ENCODE results near the gene KIAA0513.
A peak's percentile ranks its signal among the peaks of the same experiment; 100 is the strongest.
"Not testable (repeated sequence)": the region's sequence is repeated elsewhere in the genome, so short reads cannot be mapped to it uniquely, and the experiment has no call there.

Gene KIAA0513

DNA sequence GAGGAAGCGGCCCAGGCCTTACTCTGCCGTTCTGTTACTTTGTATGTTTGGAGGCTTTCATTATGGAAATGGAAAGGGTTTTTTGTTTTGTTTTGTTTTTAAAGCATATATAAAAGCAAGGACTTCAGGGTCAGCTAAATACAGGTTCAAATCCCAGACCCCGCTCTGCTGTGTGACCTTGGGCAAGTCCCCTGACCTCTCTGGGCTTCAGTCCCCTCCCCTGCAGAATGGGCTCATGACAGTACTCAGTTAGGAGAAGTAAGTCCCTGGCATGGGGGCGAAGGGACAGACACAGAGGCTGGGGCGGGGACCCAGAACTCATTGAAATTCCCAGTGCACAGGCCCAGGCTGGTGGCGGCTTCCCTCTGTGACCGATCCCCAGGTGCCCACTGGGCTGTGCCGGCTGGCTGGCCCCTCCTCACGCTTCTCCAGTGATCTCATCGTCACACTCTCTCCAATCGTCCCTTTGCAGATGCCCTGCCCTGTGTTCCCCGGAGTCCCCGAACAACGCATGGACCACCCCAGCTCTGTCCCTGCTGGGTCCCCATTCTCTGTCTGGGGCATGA, 85.7 kb downstream of the KIAA0513 start:
- no peak for FAIRE-seq

DNA sequence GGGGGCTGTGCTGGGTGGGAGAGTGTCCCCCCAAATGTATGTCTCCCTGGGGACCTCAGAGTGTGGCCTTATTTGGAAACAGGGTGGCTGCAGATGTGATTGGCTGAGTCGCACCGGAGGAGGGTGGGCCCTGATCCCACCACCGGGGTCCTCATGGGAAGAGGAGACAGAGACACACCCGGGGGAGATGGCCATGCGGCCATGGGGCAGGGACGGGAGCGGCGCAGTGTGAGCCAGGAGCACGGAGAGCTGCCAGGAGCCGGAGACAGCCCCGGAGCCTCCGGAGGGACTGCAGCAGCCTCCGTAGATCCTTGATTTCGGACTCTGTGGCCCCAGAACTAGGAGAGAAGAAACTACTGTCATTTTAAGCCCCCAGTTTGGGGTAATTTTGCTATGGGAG, 86.3 kb downstream of the KIAA0513 start:
- TF ChIP-seq POU2F2 (IDR thresholded peaks at IDR 0.05; ENCODE audit: low read depth, low read length), result no peak
- TF ChIP-seq POLR2A (IDR thresholded peaks at IDR 0.05; ENCODE audit: low read depth, low read length), result no peak
- TF ChIP-seq SPI1 (IDR thresholded peaks at IDR 0.05; ENCODE audit: low read depth, low read length), result no peak
- no peak for TF ChIP-seq POLR2AphosphoS5 (IDR thresholded peaks at IDR 0.05; ENCODE audit: low read depth, low read length)
- no peak for TF ChIP-seq TAF1 (IDR thresholded peaks at IDR 0.05; ENCODE audit: low read depth, low read length)
- no peak for TF ChIP-seq PAX5 (IDR thresholded peaks at IDR 0.05; ENCODE audit: insufficient read depth, low read length, severe bottlenecking)
- FAIRE-seq, result no peak
- DNase-seq (ENCODE audit: insufficient read length, low spot score), result no peak

More for the DNA sequence above, 85.7 kb downstream of the KIAA0513 start:
- DNase-seq (ENCODE audit: insufficient read length, low spot score), result no peak
- TF ChIP-seq POLR2A (IDR thresholded peaks at IDR 0.05; ENCODE audit: low read depth, low read length) (no peak), PAX5 (IDR thresholded peaks at IDR 0.05; ENCODE audit: insufficient read depth, low read length, severe bottlenecking) (no peak), TAF1 (IDR thresholded peaks at IDR 0.05; ENCODE audit: low read depth, low read length) (no peak), POLR2AphosphoS5 (IDR thresholded peaks at IDR 0.05; ENCODE audit: low read depth, low read length) (no peak), SPI1 (IDR thresholded peaks at IDR 0.05; ENCODE audit: low read depth, low read length) (no peak), POU2F2 (IDR thresholded peaks at IDR 0.05; ENCODE audit: low read depth, low read length) (no peak)

DNA sequence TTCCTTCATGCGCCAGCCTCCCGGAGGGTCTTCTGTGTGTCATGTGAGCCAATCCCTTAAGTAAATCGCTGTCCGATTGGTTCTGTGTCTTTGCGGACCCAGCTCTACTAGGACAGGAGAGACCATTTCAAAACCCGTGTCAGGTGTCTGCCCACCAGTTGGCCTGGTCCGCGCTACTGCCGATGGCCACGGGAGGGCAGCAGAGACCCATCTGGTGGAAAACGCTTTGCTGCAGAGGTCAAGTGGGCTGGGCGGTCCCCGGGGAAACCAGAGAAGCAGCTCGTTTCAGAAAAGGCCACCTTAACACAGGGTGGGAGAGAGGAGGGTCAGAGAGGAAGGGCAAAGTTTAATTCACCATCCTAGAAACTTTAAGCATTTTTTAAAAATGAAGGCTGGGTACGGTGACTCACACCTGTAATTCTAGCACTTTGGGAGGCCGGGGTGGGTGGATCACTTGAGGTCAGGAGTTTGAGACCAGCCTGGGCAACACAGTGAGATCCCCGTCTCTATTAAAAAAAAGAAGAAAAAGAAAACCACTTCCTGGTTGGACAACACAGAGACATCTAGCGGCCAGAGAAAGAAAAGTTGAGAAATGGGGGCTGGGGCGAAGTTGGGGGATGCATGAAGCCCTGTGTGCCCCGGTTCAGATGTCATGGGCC, 87.4 kb downstream of the KIAA0513 start:
- DNase-seq (ENCODE audit: insufficient read length, low spot score) (peak; percentile 93), FAIRE-seq (peak; percentile 93)

DNA sequence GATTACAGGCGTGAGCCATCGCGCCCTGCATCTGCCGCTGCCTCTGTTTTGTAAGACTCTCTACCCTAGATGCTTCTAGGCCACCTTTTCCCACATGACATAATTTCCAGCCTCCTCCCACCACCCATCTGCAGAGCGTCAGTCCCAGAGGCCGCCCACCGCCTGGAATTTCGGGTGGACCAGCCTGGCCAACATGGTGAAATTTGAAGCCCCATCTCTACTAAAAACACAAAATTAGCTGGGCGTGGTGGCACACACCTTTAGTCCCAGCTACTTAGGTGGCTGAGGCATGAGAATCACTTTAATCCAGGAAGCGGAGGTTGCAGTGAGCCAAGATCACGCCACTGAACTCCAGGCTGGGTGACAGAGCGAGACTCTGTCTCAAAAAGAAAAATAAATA, 89.8 kb downstream of the KIAA0513 start:
- FAIRE-seq, result no peak
- DNase-seq (ENCODE audit: insufficient read length, low spot score), result no peak
- TF ChIP-seq TAF1 (IDR thresholded peaks at IDR 0.05; ENCODE audit: low read depth, low read length) (no peak), POLR2A (IDR thresholded peaks at IDR 0.05; ENCODE audit: low read depth, low read length) (no peak), POU2F2 (IDR thresholded peaks at IDR 0.05; ENCODE audit: low read depth, low read length) (no peak), PAX5 (IDR thresholded peaks at IDR 0.05; ENCODE audit: insufficient read depth, low read length, severe bottlenecking) (no peak), SPI1 (IDR thresholded peaks at IDR 0.05; ENCODE audit: low read depth, low read length) (no peak), POLR2AphosphoS5 (IDR thresholded peaks at IDR 0.05; ENCODE audit: low read depth, low read length) (no peak)

More for the DNA sequence above, 87.4 kb downstream of the KIAA0513 start:
- 0 out of 2 replicates have a peak, but pooled peaks have one; percentile 27 for TF ChIP-seq POU2F2 (IDR thresholded peaks at IDR 0.05; ENCODE audit: low read depth, low read length)
- TF ChIP-seq TAF1 (IDR thresholded peaks at IDR 0.05; ENCODE audit: low read depth, low read length), result no peak

DNA sequence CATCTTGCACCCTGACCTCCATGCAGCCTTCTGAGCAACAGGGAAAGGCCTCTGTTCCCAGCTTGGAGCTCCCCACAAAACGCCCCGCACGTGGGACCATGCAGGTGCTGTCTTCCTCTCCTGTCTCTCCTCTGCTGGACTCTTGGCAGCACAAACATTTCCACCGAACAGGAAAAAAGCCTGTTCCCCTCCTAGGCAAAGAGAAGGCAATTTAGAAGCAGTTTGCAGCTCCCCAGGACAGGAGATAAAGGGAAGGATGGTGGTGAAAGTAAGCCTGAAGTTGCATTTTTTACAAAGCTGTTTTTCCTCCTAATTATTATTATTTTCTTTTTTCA, 92.4 kb downstream of the KIAA0513 start:
- TF ChIP-seq POLR2A (IDR thresholded peaks at IDR 0.05; ENCODE audit: low read depth, low read length) (no peak), POU2F2 (IDR thresholded peaks at IDR 0.05; ENCODE audit: low read depth, low read length) (no peak), PAX5 (IDR thresholded peaks at IDR 0.05; ENCODE audit: insufficient read depth, low read length, severe bottlenecking) (no peak), TAF1 (IDR thresholded peaks at IDR 0.05; ENCODE audit: low read depth, low read length) (no peak), SPI1 (IDR thresholded peaks at IDR 0.05; ENCODE audit: low read depth, low read length) (no peak), POLR2AphosphoS5 (IDR thresholded peaks at IDR 0.05; ENCODE audit: low read depth, low read length) (no peak)
- DNase-seq (ENCODE audit: insufficient read length, low spot score) (no peak), FAIRE-seq (no peak)

DNA sequence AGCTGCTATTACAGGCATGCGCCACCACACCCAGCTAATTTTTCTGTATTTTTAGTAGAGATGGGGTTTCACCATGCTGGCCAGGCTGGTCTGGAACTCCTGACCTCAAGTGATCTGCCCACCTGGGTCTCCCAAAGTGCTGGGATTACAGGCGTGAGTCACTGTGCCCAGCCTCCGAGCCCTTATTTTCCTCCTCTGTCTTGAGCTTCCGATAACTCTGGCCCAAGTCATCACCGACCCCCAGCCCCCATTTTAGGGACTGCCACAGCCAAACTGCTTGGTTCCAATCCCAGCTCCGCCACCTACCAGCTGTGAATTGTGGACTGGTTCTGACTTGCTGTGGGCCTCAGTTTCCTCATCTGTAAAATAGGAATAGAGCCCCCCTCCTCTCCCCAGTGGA, 95.8 kb downstream of the KIAA0513 start:
- not testable (repeated sequence) for DNase-seq (ENCODE audit: insufficient read length, low spot score); FAIRE-seq

DNA sequence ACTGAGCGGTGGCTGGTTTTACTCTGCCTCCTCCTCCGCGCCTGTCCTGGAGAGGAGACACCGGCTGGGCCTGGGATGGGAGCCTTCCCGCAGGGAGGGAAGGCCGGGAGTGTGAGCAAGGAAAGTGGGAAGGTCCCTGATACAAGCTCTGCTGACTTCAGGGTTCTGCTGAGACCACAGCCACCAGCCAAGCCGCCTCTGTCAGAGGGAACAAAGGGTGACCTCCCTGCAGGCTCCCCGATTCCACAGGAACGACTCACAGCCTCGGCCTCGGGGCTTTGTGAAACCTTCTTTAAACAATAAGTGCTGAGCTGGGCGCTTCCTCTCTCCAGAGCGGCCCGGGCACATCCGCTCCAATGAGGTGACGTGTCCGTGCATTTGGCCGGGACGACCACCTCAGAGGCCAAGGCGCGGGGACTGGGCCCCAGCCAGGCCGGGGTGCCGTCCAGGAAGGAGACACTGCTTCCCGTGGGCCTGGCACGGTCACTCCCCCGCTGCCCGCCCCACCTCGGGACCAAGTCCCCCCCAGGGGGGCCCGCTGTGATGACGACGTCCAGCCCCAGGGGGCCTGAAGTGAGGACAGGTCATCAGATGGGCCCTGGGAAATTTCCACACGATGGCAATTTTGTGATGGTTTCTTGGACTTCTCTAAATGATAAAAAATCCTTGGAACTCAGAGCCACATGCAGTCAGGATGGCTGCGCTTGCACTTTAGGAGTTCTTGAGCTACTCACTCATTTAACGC, 96.5 kb downstream of the KIAA0513 start:
- FAIRE-seq (no peak), DNase-seq (ENCODE audit: insufficient read length, low spot score) (no peak)

DNA sequence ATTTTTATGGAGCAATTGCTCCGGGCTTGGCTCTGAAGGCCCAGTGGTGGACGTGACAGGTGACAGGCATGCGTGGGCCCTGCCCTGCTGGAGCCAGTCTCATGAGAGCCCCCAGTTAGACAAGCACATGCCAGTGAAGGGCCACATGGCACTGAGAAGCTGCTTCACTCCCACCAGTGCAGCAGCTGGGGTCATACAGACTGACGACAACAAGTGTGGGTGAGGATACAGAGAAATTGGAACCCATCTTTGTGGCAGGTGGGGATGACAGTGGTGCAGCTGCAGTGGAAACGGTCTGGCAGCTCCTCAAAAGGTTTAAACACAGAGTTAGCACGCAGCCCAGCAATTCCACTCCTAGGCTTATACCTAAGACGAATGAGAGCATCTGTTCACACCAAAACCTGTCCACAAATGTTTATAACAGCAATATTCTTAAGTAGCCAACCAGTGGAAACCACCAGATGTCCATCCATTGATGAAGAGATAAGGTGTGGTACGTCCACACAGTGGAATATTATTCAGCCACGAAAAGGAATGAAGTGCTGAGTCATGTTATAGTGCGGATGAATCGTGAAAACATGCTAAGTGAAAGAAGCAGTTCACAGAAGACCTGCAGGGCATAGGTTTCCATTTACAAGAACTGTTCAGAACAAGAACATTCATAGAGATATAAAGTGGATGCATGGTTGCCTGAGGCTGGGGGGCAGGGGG, 97.2 kb downstream of the KIAA0513 start:
- DNase-seq (ENCODE audit: insufficient read length, low spot score), result no peak
- FAIRE-seq, result no peak
- no peak for TF ChIP-seq POLR2AphosphoS5 (IDR thresholded peaks at IDR 0.05; ENCODE audit: low read depth, low read length)
- no peak for TF ChIP-seq TAF1 (IDR thresholded peaks at IDR 0.05; ENCODE audit: low read depth, low read length)
- no peak for TF ChIP-seq SPI1 (IDR thresholded peaks at IDR 0.05; ENCODE audit: low read depth, low read length)
- TF ChIP-seq POLR2A (IDR thresholded peaks at IDR 0.05; ENCODE audit: low read depth, low read length), result no peak
- no peak for TF ChIP-seq PAX5 (IDR thresholded peaks at IDR 0.05; ENCODE audit: insufficient read depth, low read length, severe bottlenecking)
- TF ChIP-seq POU2F2 (IDR thresholded peaks at IDR 0.05; ENCODE audit: low read depth, low read length), result no peak

More for the DNA sequence above, 96.5 kb downstream of the KIAA0513 start:
- no peak for TF ChIP-seq SPI1 (IDR thresholded peaks at IDR 0.05; ENCODE audit: low read depth, low read length)
- TF ChIP-seq POLR2AphosphoS5 (IDR thresholded peaks at IDR 0.05; ENCODE audit: low read depth, low read length), result no peak
- no peak for TF ChIP-seq POLR2A (IDR thresholded peaks at IDR 0.05; ENCODE audit: low read depth, low read length)
- TF ChIP-seq TAF1 (IDR thresholded peaks at IDR 0.05; ENCODE audit: low read depth, low read length), result no peak
- TF ChIP-seq POU2F2 (IDR thresholded peaks at IDR 0.05; ENCODE audit: low read depth, low read length), result no peak
- TF ChIP-seq PAX5 (IDR thresholded peaks at IDR 0.05; ENCODE audit: insufficient read depth, low read length, severe bottlenecking), result no peak

DNA sequence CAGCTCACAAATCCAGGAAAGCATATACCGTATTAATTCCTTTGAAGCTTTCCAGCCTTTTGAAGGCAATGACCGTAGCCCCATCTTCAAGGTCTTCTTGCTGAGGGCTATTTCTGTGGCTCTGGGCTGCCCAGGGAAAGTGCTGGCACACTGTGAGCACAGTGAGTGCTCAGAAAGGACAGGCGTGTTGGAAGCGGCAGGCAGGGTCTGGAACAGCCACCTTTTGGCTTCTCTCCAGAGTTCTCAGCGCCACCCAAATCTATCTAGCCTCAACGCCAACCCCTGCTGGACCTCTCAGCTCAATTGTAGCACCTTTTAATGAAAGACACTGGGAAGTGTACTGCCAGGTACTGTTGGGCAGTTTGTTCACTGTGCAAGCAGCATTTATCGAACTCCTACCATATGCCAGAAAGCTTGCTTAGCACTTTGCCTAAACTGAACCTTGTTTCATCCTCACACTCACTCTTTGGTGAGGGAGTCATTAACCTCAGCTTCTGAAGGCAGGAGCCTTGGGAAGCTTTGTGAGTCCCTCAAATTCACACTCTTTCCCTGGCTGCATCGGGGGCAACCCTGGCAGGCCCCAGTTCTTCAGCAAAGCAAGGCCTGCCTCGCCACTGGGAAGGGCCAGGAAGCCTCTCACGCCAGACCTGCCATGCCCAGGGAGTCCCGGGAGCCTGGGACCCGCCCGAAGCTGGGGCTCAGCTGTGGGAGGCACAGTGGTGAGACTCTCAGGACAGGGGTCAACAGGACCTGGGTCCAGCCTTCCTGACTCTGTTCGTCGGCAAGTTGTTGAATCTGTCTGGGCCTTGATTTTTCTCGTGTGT, 98.2 kb downstream of the KIAA0513 start:
- no peak for FAIRE-seq
- DNase-seq (ENCODE audit: insufficient read length, low spot score), result no peak
- TF ChIP-seq POU2F2 (IDR thresholded peaks at IDR 0.05; ENCODE audit: low read depth, low read length) (no peak), TAF1 (IDR thresholded peaks at IDR 0.05; ENCODE audit: low read depth, low read length) (no peak), POLR2AphosphoS5 (IDR thresholded peaks at IDR 0.05; ENCODE audit: low read depth, low read length) (no peak), PAX5 (IDR thresholded peaks at IDR 0.05; ENCODE audit: insufficient read depth, low read length, severe bottlenecking) (no peak), POLR2A (IDR thresholded peaks at IDR 0.05; ENCODE audit: low read depth, low read length) (no peak), SPI1 (IDR thresholded peaks at IDR 0.05; ENCODE audit: low read depth, low read length) (no peak)
